H9 (cell line): Measurements from ENCODE around the gene ZNF446. TPM values are rescaled to one million over a fixed set of nuclear protein-coding genes. Genes with fewer than 3 reads are reported as not detected.
"Not testable (repeated sequence)": the region's sequence is repeated elsewhere in the genome, so short reads cannot be mapped to it uniquely, and the experiment has no call there.

Experiments
- DNase-seq: peaks from one replicate; pipeline ENCODE4 v3.0.0-alpha.2; 2017
- H2AFZ ChIP-seq: one replicate; pipeline ENCODE4 v1.6.1; 2013; ENCODE audit warnings: mild to moderate bottlenecking, low read length, control low read depth, moderate library complexity
- H2AK5ac ChIP-seq: 2 replicates; pipeline ENCODE4 v1.6.1; 2013; ENCODE audit warnings: low read length, control low read depth, mixed read lengths; ENCODE audit not compliant: insufficient read length
- H2BK120ac ChIP-seq: one replicate; pipeline ENCODE4 v1.6.1; 2013; ENCODE audit warnings: low read depth, mild to moderate bottlenecking, low read length, control low read depth, inconsistent platforms; ENCODE audit not compliant: poor library complexity, severe bottlenecking
- H2BK12ac ChIP-seq: 2 replicates; pipeline ENCODE4 v1.6.1; 2013; ENCODE audit warnings: low read length, control low read depth, mixed read lengths, low read depth; ENCODE audit not compliant: insufficient read length
- H2BK15ac ChIP-seq: 2 replicates; pipeline ENCODE4 v1.6.1; 2013; ENCODE audit warnings: low read depth, low read length, control low read depth
- H2BK20ac ChIP-seq: one replicate; pipeline ENCODE4 v1.6.1; 2013; ENCODE audit warnings: low read depth, mild to moderate bottlenecking, low read length, control low read depth, inconsistent platforms; ENCODE audit not compliant: poor library complexity, severe bottlenecking
- H2BK5ac ChIP-seq: 2 replicates; pipeline ENCODE4 v1.6.1; 2013; ENCODE audit warnings: low read length, control low read depth, mixed read lengths; ENCODE audit not compliant: insufficient read length
- H3K14ac ChIP-seq: 2 replicates; pipeline ENCODE4 v1.6.1; 2013; ENCODE audit warnings: low read length, control low read depth; ENCODE audit not compliant: insufficient read depth
- H3K18ac ChIP-seq: 2 replicates; pipeline ENCODE4 v1.6.1; 2013; ENCODE audit warnings: low read depth, mild to moderate bottlenecking, mixed read lengths, low read length, control low read depth; ENCODE audit not compliant: insufficient read length
- H3K23ac ChIP-seq: 2 replicates; pipeline ENCODE4 v1.6.1; 2013; ENCODE audit warnings: low read length, control low read depth, mixed read lengths, low read depth; ENCODE audit not compliant: insufficient read length
- H3K23me2 ChIP-seq: 2 replicates; pipeline ENCODE4 v1.6.1; 2013; ENCODE audit warnings: low read depth, mild to moderate bottlenecking, mixed read lengths, low read length, control low read depth; ENCODE audit not compliant: insufficient read length, poor library complexity, severe bottlenecking
- H3K27ac ChIP-seq: 2 replicates; pipeline ENCODE4 v1.5.1; 2013; ENCODE audit warnings: low read length, control low read depth, mixed read lengths, low read depth; ENCODE audit not compliant: insufficient read length
- H3K27me3 ChIP-seq: 2 replicates; pipeline ENCODE4 v1.6.1; 2013; ENCODE audit warnings: low read length, control low read depth, inconsistent platforms; ENCODE audit not compliant: insufficient read depth
- H3K4ac ChIP-seq: 2 replicates; pipeline ENCODE4 v1.6.1; 2013; ENCODE audit warnings: low read depth, mild to moderate bottlenecking, control low read depth, inconsistent platforms, low read length, moderate library complexity
- H3K4me1 ChIP-seq: 2 replicates; pipeline ENCODE4 v1.6.1; 2013; ENCODE audit warnings: low read length, control low read depth, inconsistent platforms; ENCODE audit not compliant: insufficient read depth
- H3K4me2 ChIP-seq: 2 replicates; pipeline ENCODE4 v1.6.1; 2013; ENCODE audit warnings: low read length, control low read depth, mixed read lengths; ENCODE audit not compliant: insufficient read length, insufficient read depth
- H3K56ac ChIP-seq: 2 replicates; pipeline ENCODE4 v1.6.1; 2013; ENCODE audit warnings: low read depth, mild to moderate bottlenecking, mixed read lengths, low read length, control low read depth; ENCODE audit not compliant: insufficient read length
- H3K79me1 ChIP-seq: 2 replicates; pipeline ENCODE4 v1.6.1; 2013; ENCODE audit warnings: low read depth, mild to moderate bottlenecking, moderate library complexity, low read length, control low read depth, inconsistent platforms; ENCODE audit not compliant: insufficient read depth, poor library complexity, severe bottlenecking
- H3K79me2 ChIP-seq: 2 replicates; pipeline ENCODE4 v1.6.1; 2013; ENCODE audit warnings: low read length, control low read depth, inconsistent platforms; ENCODE audit not compliant: insufficient read depth
- H3K9ac ChIP-seq: 2 replicates; pipeline ENCODE4 v1.6.1; 2013; ENCODE audit warnings: low read length, control low read depth, mixed read lengths; ENCODE audit not compliant: insufficient read length; ENCODE audit errors: extremely low read depth
- H3K9me3 ChIP-seq: one replicate; pipeline ENCODE4 v1.6.1; 2013; ENCODE audit warnings: low read depth, low read length, inconsistent platforms; ENCODE audit not compliant: control insufficient read depth
- H3T11ph ChIP-seq: one replicate; pipeline ENCODE4 v1.6.1; 2013; ENCODE audit warnings: mild to moderate bottlenecking, low read length, control low read depth, inconsistent platforms
- H4K20me1 ChIP-seq: one replicate; pipeline ENCODE4 v1.6.1; 2013; ENCODE audit not compliant: control insufficient read depth, insufficient read length, insufficient read depth
- H4K5ac ChIP-seq: 2 replicates; pipeline ENCODE4 v1.6.1; 2013; ENCODE audit warnings: low read depth, mild to moderate bottlenecking, mixed read lengths, low read length, control low read depth; ENCODE audit not compliant: insufficient read length
- H4K8ac ChIP-seq: replicated peaks from 2 replicates; pipeline ENCODE4 v1.6.1; 2013; ENCODE audit warnings: low read length, control low read depth, mixed read lengths, low read depth; ENCODE audit not compliant: insufficient read length
- H4K91ac ChIP-seq: 2 replicates; pipeline ENCODE4 v1.6.1; 2013; ENCODE audit warnings: low read depth, mild to moderate bottlenecking, moderate library complexity, mixed read lengths, low read length, control low read depth; ENCODE audit not compliant: insufficient read length
- H3K27ac Mint-ChIP-seq, 3 experiments: 2 replicates in 2 of 3; 3 replicates in 1 of 3; pipeline ENCODE4 v1.8.0; 2020 to 2021; ENCODE audit warnings: mixed read lengths in 3 of 3, mild to moderate bottlenecking in 1 of 3, moderate library complexity in 1 of 3
- H3K27me3 Mint-ChIP-seq: 2 replicates; pipeline ENCODE4 v1.8.0; 2021; ENCODE audit warnings: low read depth, mild to moderate bottlenecking, moderate library complexity, mixed read lengths
- H3K36me3 Mint-ChIP-seq, 3 experiments: 2 replicates in 2 of 3; 3 replicates in 1 of 3; pipeline ENCODE4 v1.8.0; 2020 to 2021; ENCODE audit warnings: low read depth in 3 of 3, mixed read lengths in 3 of 3; ENCODE audit not compliant: insufficient read depth in 1 of 3
- H3K4me1 Mint-ChIP-seq, 2 experiments: 2 replicates each; pipeline ENCODE4 v1.8.0; 2020; ENCODE audit warnings: mixed read lengths in 2 of 2
- H3K4me3 Mint-ChIP-seq, 2 experiments: 2 replicates in 1 of 2; 3 replicates in 1 of 2; pipeline ENCODE4 v1.8.0; 2020 to 2021; ENCODE audit warnings: mild to moderate bottlenecking in 2 of 2, mixed read lengths in 2 of 2, moderate library complexity in 1 of 2
- H3K9me3 Mint-ChIP-seq, 2 experiments: 2 replicates in 1 of 2; 3 replicates in 1 of 2; pipeline ENCODE4 v1.8.0; 2020; ENCODE audit warnings: mild to moderate bottlenecking in 2 of 2, mixed read lengths in 2 of 2, moderate library complexity in 1 of 2
- WGBS: extraction: QIAGEN DNeasy Blood & Tissue Kit; methylation state at CpG from one replicate; pipeline ENCODE4 v1.1.7; 2013; ENCODE audit warnings: missing lambda C conversion rate, low lambda C conversion rate, mixed read lengths; ENCODE audit not compliant: insufficient read length; ENCODE audit errors: extremely low coverage; 5-methylcytosine and 5-hydroxymethylcytosine counted together
- total RNA-seq: library from RNA; stranded (reverse); gene quantifications from 2 replicates; pipeline ENCODE4 v1.2.1, GENCODE V29; 2021
- TF ChIP-seq, protein P1 (sequence below): fragments of 200-600 bp; sonication (generic); conservative IDR thresholded peaks from 3 replicates; pipeline ENCODE4 v1.8.0; 2021; ENCODE audit warnings: antibody characterized with exemption, mild to moderate bottlenecking

The ZNF446 gene
- total RNA-seq, 1 experiment from 2014 or later, result 7.6 TPM

DNA sequence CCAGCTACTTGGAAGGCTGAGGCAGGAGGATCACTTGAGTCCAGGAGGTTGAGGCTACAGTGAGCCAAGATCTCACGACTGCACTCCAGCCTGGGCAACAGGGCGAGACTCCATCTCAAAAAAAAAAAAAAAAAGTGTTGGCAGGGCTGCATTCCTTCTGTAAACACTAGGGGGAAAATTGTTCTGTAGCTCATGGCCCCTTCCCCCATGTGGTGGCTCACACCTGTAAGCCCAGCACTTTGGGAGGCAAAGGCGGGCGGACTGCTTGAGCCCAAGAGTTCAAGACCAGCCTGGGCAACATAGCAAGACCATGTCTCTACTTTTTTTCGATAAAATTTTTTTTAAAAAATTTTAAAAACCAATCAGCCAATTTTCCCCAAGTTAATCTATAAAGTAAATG lies 8.2 kb downstream of the ZNF446 start:
- H2BK120ac ChIP-seq, H3K23ac ChIP-seq, H4K20me1 ChIP-seq, H2AK5ac ChIP-seq, H3K4me1 Mint-ChIP-seq, H3K27me3 Mint-ChIP-seq, H3K9me3 ChIP-seq, DNase-seq, H2BK20ac ChIP-seq, H3K4ac ChIP-seq, H3K27ac ChIP-seq, H3K4me2 ChIP-seq, H2BK5ac ChIP-seq, H3K27me3 ChIP-seq, H3K14ac ChIP-seq, H2BK12ac ChIP-seq, H4K91ac ChIP-seq, H4K8ac ChIP-seq, H3K4me1 ChIP-seq, H3K9me3 Mint-ChIP-seq, H3T11ph ChIP-seq, H2BK15ac ChIP-seq, H3K27ac Mint-ChIP-seq, H4K5ac ChIP-seq, H3K9ac ChIP-seq, H3K79me2 ChIP-seq, H2AFZ ChIP-seq, H3K23me2 ChIP-seq, H3K4me3 Mint-ChIP-seq, H3K18ac ChIP-seq, H3K79me1 ChIP-seq, H3K36me3 Mint-ChIP-seq, H3K56ac ChIP-seq: not testable (repeated sequence)
- WGBS, result no CpG with 5 or more reads among the region's 5 CpGs
- TF ChIP-seq, protein P1, sequence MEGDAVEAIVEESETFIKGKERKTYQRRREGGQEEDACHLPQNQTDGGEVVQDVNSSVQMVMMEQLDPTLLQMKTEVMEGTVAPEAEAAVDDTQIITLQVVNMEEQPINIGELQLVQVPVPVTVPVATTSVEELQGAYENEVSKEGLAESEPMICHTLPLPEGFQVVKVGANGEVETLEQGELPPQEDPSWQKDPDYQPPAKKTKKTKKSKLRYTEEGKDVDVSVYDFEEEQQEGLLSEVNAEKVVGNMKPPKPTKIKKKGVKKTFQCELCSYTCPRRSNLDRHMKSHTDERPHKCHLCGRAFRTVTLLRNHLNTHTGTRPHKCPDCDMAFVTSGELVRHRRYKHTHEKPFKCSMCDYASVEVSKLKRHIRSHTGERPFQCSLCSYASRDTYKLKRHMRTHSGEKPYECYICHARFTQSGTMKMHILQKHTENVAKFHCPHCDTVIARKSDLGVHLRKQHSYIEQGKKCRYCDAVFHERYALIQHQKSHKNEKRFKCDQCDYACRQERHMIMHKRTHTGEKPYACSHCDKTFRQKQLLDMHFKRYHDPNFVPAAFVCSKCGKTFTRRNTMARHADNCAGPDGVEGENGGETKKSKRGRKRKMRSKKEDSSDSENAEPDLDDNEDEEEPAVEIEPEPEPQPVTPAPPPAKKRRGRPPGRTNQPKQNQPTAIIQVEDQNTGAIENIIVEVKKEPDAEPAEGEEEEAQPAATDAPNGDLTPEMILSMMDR, result peak; percentile 42; the same call in 2 of the 3 replicates
